ENCODE measurements around the gene FAM110A. TPM values are rescaled to one million over a fixed set of nuclear protein-coding genes. Genes with fewer than 3 reads are reported as not detected.
A peak's percentile ranks its signal among the peaks of the same experiment; 100 is the strongest.

The FAM110A gene
- total RNA-seq, 2 donors from 2014 or later = 12.1 to 16.9 TPM

DNA sequence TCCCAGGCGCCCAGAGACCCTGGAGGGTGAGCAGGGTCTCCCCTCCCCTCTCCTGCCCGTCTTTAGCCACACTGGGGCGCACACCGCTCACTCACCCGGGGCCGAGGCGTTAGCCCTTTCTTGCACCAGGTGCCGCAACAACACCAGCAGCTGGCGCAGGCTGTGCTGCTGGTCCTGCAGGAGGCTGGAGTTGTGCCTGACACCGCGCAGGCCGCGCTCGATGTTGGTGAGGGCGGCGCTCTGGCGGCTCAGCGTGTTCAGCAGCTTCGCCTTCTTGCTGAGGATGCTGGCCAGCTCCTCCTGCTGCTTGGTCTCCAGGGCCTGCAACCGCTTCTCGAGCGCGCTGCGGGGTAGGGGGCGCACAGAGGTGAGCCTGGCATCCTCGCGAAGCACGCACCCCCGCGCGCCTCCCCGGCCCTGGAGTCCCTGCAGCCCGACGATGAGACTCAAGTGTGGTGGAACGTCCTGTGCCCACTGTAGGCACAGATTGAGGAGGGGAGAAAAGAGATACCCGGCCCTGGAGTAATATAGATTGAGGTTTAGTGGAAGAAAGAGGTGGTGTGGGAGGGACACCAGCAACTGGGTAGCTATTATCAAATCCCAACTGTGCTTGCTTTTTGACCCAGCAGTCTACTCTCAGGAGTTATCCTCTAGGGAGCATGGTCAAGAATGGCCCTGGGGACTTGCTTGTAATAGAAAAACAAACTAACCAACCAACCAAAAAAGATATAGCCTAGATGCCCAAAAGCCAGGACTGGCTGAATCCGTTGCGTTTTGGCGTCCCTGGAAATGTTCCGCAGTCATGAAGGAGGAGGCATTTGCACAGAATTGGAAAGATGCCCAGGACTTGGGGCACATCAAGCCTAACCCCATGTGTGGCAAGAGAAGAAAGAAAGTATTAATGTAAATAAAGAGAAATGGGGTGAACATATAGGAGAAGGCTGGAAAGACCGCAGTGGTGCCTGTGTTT, 51.8 kb downstream of the FAM110A start:
- Histone ChIP-seq H3K4me3 (ENCODE audit: low read length) (no peak overlapping the region), H3K4me1 (ENCODE audit: control insufficient read depth, insufficient read depth, low read length) (no peaks in the 10 kb centered on the region), H3K27ac (ENCODE audit: low read depth, low read length) (no peak overlapping the region), H3K9ac (ENCODE audit: extremely low read depth, low read length, poor library complexity, severe bottlenecking) (no peak overlapping the region), H3K36me3 (ENCODE audit: control insufficient read depth, insufficient read depth, low read length) (no peaks in the 10 kb centered on the region), H3K27me3 (ENCODE audit: control insufficient read depth, insufficient read depth, low read length, poor library complexity, severe bottlenecking) (peaks cover 24% of the 10 kb centered on the region), H3K9me3 (ENCODE audit: control insufficient read depth, low read length) (no peaks in the 10 kb centered on the region)
- H3K36me3 Mint-ChIP-seq (ENCODE audit: low read depth) = no peaks in the 10 kb centered on the region
- H3K4me3 Mint-ChIP-seq = no peak overlapping the region
- H3K27ac Mint-ChIP-seq = no peak overlapping the region
- peaks cover 33% of the 10 kb centered on the region for H3K27me3 Mint-ChIP-seq (ENCODE audit: insufficient read depth)
- H3K9me3 Mint-ChIP-seq = no peaks in the 10 kb centered on the region
- H3K4me1 Mint-ChIP-seq = peaks cover 2% of the 10 kb centered on the region
- TF ChIP-seq, protein P1, sequence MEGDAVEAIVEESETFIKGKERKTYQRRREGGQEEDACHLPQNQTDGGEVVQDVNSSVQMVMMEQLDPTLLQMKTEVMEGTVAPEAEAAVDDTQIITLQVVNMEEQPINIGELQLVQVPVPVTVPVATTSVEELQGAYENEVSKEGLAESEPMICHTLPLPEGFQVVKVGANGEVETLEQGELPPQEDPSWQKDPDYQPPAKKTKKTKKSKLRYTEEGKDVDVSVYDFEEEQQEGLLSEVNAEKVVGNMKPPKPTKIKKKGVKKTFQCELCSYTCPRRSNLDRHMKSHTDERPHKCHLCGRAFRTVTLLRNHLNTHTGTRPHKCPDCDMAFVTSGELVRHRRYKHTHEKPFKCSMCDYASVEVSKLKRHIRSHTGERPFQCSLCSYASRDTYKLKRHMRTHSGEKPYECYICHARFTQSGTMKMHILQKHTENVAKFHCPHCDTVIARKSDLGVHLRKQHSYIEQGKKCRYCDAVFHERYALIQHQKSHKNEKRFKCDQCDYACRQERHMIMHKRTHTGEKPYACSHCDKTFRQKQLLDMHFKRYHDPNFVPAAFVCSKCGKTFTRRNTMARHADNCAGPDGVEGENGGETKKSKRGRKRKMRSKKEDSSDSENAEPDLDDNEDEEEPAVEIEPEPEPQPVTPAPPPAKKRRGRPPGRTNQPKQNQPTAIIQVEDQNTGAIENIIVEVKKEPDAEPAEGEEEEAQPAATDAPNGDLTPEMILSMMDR (conservative IDR thresholded peaks at IDR 0.05) = peak; percentile 81
- DNase-seq = peak; percentile 96
- WGBS, 2 experiments (ENCODE audit: insufficient coverage in 1 of 2, insufficient read length in 1 of 2) = 19 to 21% methylated on average over 27 to 41 of the region's 41 CpGs

DNA sequence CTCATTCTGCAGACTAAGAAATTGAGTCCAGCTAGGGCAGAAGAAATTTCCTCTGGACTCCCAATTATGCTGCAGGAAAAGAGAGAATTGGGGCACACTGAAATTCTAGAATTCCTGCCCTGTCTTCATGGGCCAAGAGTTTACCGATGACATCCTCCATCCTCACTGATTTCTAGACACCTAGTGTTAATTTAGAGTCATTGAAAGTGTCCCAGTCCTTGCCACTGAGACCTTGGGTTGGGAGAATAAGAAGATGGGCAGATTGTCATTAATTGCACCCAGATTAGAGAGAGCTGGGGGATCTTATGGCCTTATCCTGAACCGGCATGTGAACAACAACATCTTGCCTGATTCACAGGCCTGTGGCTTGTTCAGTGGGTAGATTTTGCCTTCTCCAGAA, 53.6 kb downstream of the FAM110A start:
- Histone ChIP-seq H3K4me3 (ENCODE audit: low read length) (no peak overlapping the region), H3K9me3 (ENCODE audit: control insufficient read depth, low read length) (no peaks in the 10 kb centered on the region), H3K9ac (ENCODE audit: extremely low read depth, low read length, poor library complexity, severe bottlenecking) (no peak overlapping the region), H3K36me3 (ENCODE audit: control insufficient read depth, insufficient read depth, low read length) (no peaks in the 10 kb centered on the region), H3K27ac (ENCODE audit: low read depth, low read length) (no peak overlapping the region), H3K27me3 (ENCODE audit: control insufficient read depth, insufficient read depth, low read length, poor library complexity, severe bottlenecking) (peaks cover 24% of the 10 kb centered on the region), H3K4me1 (ENCODE audit: control insufficient read depth, insufficient read depth, low read length) (no peaks in the 10 kb centered on the region)
- Mint-ChIP-seq H3K4me3 (no peak overlapping the region), H3K4me1 (peaks cover 4% of the 10 kb centered on the region), H3K36me3 (ENCODE audit: low read depth) (no peaks in the 10 kb centered on the region), H3K27me3 (ENCODE audit: insufficient read depth) (peaks cover 28% of the 10 kb centered on the region), H3K9me3 (no peaks in the 10 kb centered on the region), H3K27ac (no peak overlapping the region)
- DNase-seq = no peak
- TF ChIP-seq, protein P1 (conservative IDR thresholded peaks at IDR 0.05) = peak; percentile 29
- WGBS, 2 experiments (ENCODE audit: insufficient coverage in 1 of 2, insufficient read length in 1 of 2) = 85 to 100% methylated on average over 2 of the region's 2 CpGs

DNA sequence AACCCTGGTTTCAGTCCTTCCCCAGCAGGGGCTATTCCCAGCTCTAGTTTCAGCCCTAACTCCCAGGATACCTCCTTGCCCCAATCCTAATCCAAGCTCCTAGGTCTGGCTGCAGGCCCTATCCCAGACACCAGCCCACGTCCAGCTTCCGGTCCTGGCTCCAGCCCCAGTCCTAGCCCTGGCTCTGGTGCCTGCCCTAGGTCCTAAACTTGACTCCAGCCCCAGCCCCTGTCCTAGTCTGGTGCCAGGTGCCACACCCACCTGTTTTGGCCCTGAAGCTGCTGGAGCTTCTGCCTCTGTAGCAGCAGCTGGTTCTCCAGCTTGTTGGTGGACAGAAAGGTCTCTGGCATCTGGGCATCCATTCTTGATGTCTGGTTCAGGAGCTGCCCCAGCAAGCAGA, 54.5 kb downstream of the FAM110A start:
- no peak for DNase-seq
- Histone ChIP-seq H3K27ac (ENCODE audit: low read depth, low read length) (no peak overlapping the region), H3K9me3 (ENCODE audit: control insufficient read depth, low read length) (no peaks in the 10 kb centered on the region), H3K36me3 (ENCODE audit: control insufficient read depth, insufficient read depth, low read length) (no peaks in the 10 kb centered on the region), H3K9ac (ENCODE audit: extremely low read depth, low read length, poor library complexity, severe bottlenecking) (no peak overlapping the region), H3K4me1 (ENCODE audit: control insufficient read depth, insufficient read depth, low read length) (no peaks in the 10 kb centered on the region), H3K27me3 (ENCODE audit: control insufficient read depth, insufficient read depth, low read length, poor library complexity, severe bottlenecking) (peaks cover 24% of the 10 kb centered on the region), H3K4me3 (ENCODE audit: low read length) (no peak overlapping the region)
- Mint-ChIP-seq H3K4me1 (peaks cover 4% of the 10 kb centered on the region), H3K4me3 (no peak overlapping the region), H3K9me3 (no peaks in the 10 kb centered on the region), H3K27me3 (ENCODE audit: insufficient read depth) (peaks cover 27% of the 10 kb centered on the region), H3K27ac (no peak overlapping the region), H3K36me3 (ENCODE audit: low read depth) (no peaks in the 10 kb centered on the region)
- 82 to 94% methylated on average over 2 of the region's 2 CpGs for WGBS, 2 experiments (ENCODE audit: insufficient coverage in 1 of 2, insufficient read length in 1 of 2)
- TF ChIP-seq, protein P1 (conservative IDR thresholded peaks at IDR 0.05) = no peak

All from endodermal cell (in vitro differentiated cells).